Measurements from ENCODE around the gene BTN1A1.

GRCh38 chr6:26543953-26544352 lies 43.9 kb downstream of the BTN1A1 start:
- TF ChIP-seq EZH2 (IDR thresholded peaks at IDR 0.05) (no peak), POLR2AphosphoS5 (IDR thresholded peaks at IDR 0.05; ENCODE audit: borderline replicate concordance, low read depth, low read length) (no peak)
